Measurements from ENCODE around the gene STARD13. TPM values are rescaled to one million over a fixed set of nuclear protein-coding genes. Genes with fewer than 3 reads are reported as not detected.

STARD13 gene
- total and polyA plus RNA-seq, 12 donors: 7.1 to 38.3 (median 27.8) TPM

- Histone ChIP-seq H3K36me3 (no peaks in the 10 kb centered on the region), H3K27me3 (no peaks in the 10 kb centered on the region), H3K27ac (no peak overlapping the region), H3K4me1 (peaks cover 0 to 29% (median 9%) of the 10 kb centered on the region in 9 donors), H3K9me3 (peaks cover 0 to 14% (median 0%) of the 10 kb centered on the region in 11 donors), H3K4me3 (no peak overlapping the region)
- TF ChIP-seq CTCF (IDR thresholded peaks at IDR 0.05): no peak
- DNase-seq: no peak
- 86 to 91% methylated on average over 4 of the region's 4 CpGs for WGBS, 2 donors
- no peak for ATAC-seq
- intact Hi-C loops (cut with DNase I): loop anchor here in 1 of 10 donors (5.0 to 10.0 kb wide), 2 partner anchors 83 to 286 kb away; no protein-coding TSS in a partner anchor
These were observed 24.9 kb upstream of the STARD13 start for GRCh38 chr13:33310245-33311038.

- intact Hi-C loops (cut with DNase I): no loop called here
- no peak for DNase-seq
- peaks cover 0 to 29% (median 9%) of the 10 kb centered on the region in 9 donors for H3K4me1 ChIP-seq
- no peak overlapping the region for H3K4me3 ChIP-seq
- ATAC-seq: no peak
- H3K27ac ChIP-seq: no peak overlapping the region
- WGBS, 2 donors: 93 to 95% methylated on average over 1 of the region's 1 CpG
- no peak for TF ChIP-seq CTCF (IDR thresholded peaks at IDR 0.05)
- no peaks in the 10 kb centered on the region for H3K27me3 ChIP-seq
- H3K36me3 ChIP-seq: no peaks in the 10 kb centered on the region
- peaks cover 0 to 14% (median 0%) of the 10 kb centered on the region in 11 donors for H3K9me3 ChIP-seq
These were observed 23.3 kb upstream of the STARD13 start for GRCh38 chr13:33308863-33309262.

- peaks cover 0 to 25% (median 9%) of the 10 kb centered on the region in 9 donors for H3K4me1 ChIP-seq
- intact Hi-C loops (cut with DNase I): no loop called here
- H3K9me3 ChIP-seq: peaks cover 0 to 14% (median 0%) of the 10 kb centered on the region in 11 donors
- H3K4me3 ChIP-seq: no peak overlapping the region
- H3K27me3 ChIP-seq: no peaks in the 10 kb centered on the region
- WGBS, 2 donors: 8 to 19% methylated on average over 1 of the region's 1 CpG
- TF ChIP-seq CTCF (IDR thresholded peaks at IDR 0.05): no peak
- H3K36me3 ChIP-seq: no peaks in the 10 kb centered on the region
- no peak overlapping the region for H3K27ac ChIP-seq
- ATAC-seq: no peak
- DNase-seq: no peak
These were observed 22.3 kb upstream of the STARD13 start for GRCh38 chr13:33307843-33308242.

- H3K36me3 ChIP-seq: no peaks in the 10 kb centered on the region
- DNase-seq (no peak), ATAC-seq (no peak)
- 68 to 70% methylated on average over 3 of the region's 3 CpGs for WGBS, 2 donors
- no peak overlapping the region for H3K27ac ChIP-seq
- H3K4me1 ChIP-seq: peaks cover 0 to 8% (median 0%) of the 10 kb centered on the region in 9 donors
- H3K4me3 ChIP-seq: no peak overlapping the region
- no peak for TF ChIP-seq CTCF (IDR thresholded peaks at IDR 0.05)
- intact Hi-C loops (cut with DNase I): no loop called here
- no peaks in the 10 kb centered on the region for H3K27me3 ChIP-seq
- H3K9me3 ChIP-seq: peaks cover 0 to 14% (median 0%) of the 10 kb centered on the region in 11 donors
These were observed 18.5 kb upstream of the STARD13 start for GRCh38 chr13:33303855-33304597.
